ENCODE measurements around the gene TENT5C.

The TENT5C gene

GRCh38 chr1:117572546-117572945, 33.3 kb upstream of the TENT5C start:
- Histone ChIP-seq H3K4me3 (no peak overlapping the region), H3K27ac (no peak overlapping the region)
- DNase-seq (ENCODE audit: low spot score) = peak; percentile 73
- TF ChIP-seq CTCF (IDR thresholded peaks at IDR 0.05) = no peak

- no peak overlapping the region for H3K4me3 ChIP-seq
- H3K27ac ChIP-seq = no peak overlapping the region
- no peak for DNase-seq (ENCODE audit: low spot score)
- TF ChIP-seq CTCF (IDR thresholded peaks at IDR 0.05) = no peak
Measured at GRCh38 chr1:117573386-117574023, 32.3 kb upstream of the TENT5C start.

- no peak overlapping the region for H3K27ac ChIP-seq
- TF ChIP-seq CTCF (IDR thresholded peaks at IDR 0.05) = no peak
- no peak overlapping the region for H3K4me3 ChIP-seq
- DNase-seq (ENCODE audit: low spot score) = peak; percentile 49
Measured at GRCh38 chr1:117574161-117574835, 31.6 kb upstream of the TENT5C start.

- Histone ChIP-seq H3K4me3 (no peak overlapping the region), H3K27ac (no peak overlapping the region)
- no peak for TF ChIP-seq CTCF (IDR thresholded peaks at IDR 0.05)
- DNase-seq (ENCODE audit: low spot score) = peak; percentile 64
Measured at GRCh38 chr1:117575586-117576225, 30.1 kb upstream of the TENT5C start.

GRCh38 chr1:117576236-117576635, 29.6 kb upstream of the TENT5C start:
- DNase-seq (ENCODE audit: low spot score) = no peak
- no peak overlapping the region for H3K27ac ChIP-seq
- TF ChIP-seq CTCF (IDR thresholded peaks at IDR 0.05) = no peak
- no peak overlapping the region for H3K4me3 ChIP-seq

- no peak for DNase-seq (ENCODE audit: low spot score)
- Histone ChIP-seq H3K4me3 (no peak overlapping the region), H3K27ac (no peak overlapping the region)
- no peak for TF ChIP-seq CTCF (IDR thresholded peaks at IDR 0.05)
Measured at GRCh38 chr1:117577191-117577885, 28.5 kb upstream of the TENT5C start.

All from coronary artery (tissue), 2 donors.